Tibial nerve (tissue), 4 donors: Measurements from ENCODE around the gene RNASE7. TPM values are rescaled to one million over a fixed set of nuclear protein-coding genes. Genes with fewer than 3 reads are reported as not detected.

Experiments used
- DNase-seq, 2 donors: peaks; one replicate each; pipeline ENCODE4 v3.0.0-alpha.2; 2019; ENCODE audit warnings: low spot score in 2 of 2
- H3K27ac ChIP-seq, 4 donors: fragments of 200-600 bp; sonication (generic) in 3 of 4; one replicate each; pipeline ENCODE4 v1.5.1; 2017 to 2019; ENCODE audit warnings: mild to moderate bottlenecking in 1 of 4
- H3K27me3 ChIP-seq, 2 donors: fragments of 200-600 bp; sonication (generic) in 1 of 2; one replicate each; pipeline versions ENCODE4 v1.5.1 to v1.6.0; 2017 to 2019
- H3K36me3 ChIP-seq, 3 donors: fragments of 200-600 bp; sonication (generic); one replicate each; pipeline ENCODE4 v1.5.1; 2018 to 2019
- H3K4me1 ChIP-seq, 4 donors: fragments of 200-600 bp; sonication (generic) in 3 of 4; one replicate each; pipeline ENCODE4 v1.5.1; 2017 to 2019
- H3K4me3 ChIP-seq, 4 donors: fragments of 200-600 bp; sonication (generic) in 3 of 4; one replicate each; pipeline ENCODE4 v1.5.1; 2017 to 2019; ENCODE audit warnings: mild to moderate bottlenecking in 1 of 4, moderate library complexity in 1 of 4
- H3K9me3 ChIP-seq, 4 donors: fragments of 200-600 bp; sonication (generic) in 3 of 4; one replicate each; pipeline ENCODE4 v1.5.1; 2017 to 2019
- EP300 ChIP-seq, 2 donors: sonication (generic); formaldehyde crosslinking; IDR thresholded peaks; one replicate each; pipeline ENCODE4 v1.6.1; 2017; ENCODE audit warnings: antibody characterized with exemption in 2 of 2, mild to moderate bottlenecking in 1 of 2
- POLR2A ChIP-seq, 2 donors: fragments of 450-650 bp; IDR thresholded peaks; one replicate each; pipeline ENCODE4 v1.6.1; 2017; ENCODE audit warnings: antibody characterized with exemption in 2 of 2, mild to moderate bottlenecking in 2 of 2, moderate library complexity in 2 of 2
- WGBS, 2 donors: methylation state at CpG; one replicate each; pipeline ENCODE4 v1.1.5; 2018; 5-methylcytosine and 5-hydroxymethylcytosine counted together
- total RNA-seq, 4 donors: library from RNA; depleted of rRNA; stranded (reverse); fragments of >200 nt; gene quantifications; one replicate each; pipeline ENCODE4 v1.1.0, GENCODE V29; 2016
- TF ChIP-seq, protein P1 (sequence below), 5 experiments: fragments of 200-600 bp in 3 of 5; fragments of 450-650 bp in 2 of 5; sonication (generic) in 3 of 5; IDR thresholded peaks; one replicate each; pipeline ENCODE4 v1.5.1; 2016 to 2019; ENCODE audit warnings: antibody characterized with exemption in 5 of 5, mild to moderate bottlenecking in 3 of 5, moderate library complexity in 2 of 5

RNASE7 gene
- total RNA-seq, 4 donors from 2014 or later, result not detected

DNA sequence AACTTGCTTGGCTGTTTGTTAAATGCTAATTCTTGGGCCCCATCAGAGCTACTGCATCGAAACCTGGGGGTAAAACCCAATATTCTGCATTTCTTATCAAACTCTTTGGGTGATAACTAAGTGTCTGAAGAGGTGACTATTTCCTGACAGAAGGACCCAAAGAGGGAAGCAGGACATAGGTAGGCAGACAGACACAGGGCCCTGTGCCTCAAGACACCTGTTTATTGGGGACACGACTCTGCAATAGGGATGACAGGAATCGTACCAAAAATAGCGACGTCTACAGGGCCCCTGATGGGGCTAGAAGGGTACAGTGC lies 47.7 kb downstream of the RNASE7 start:
- 79 to 87% methylated on average over 3 to 5 of the region's 5 CpGs for WGBS, 2 donors
- TF ChIP-seq, protein P1, sequence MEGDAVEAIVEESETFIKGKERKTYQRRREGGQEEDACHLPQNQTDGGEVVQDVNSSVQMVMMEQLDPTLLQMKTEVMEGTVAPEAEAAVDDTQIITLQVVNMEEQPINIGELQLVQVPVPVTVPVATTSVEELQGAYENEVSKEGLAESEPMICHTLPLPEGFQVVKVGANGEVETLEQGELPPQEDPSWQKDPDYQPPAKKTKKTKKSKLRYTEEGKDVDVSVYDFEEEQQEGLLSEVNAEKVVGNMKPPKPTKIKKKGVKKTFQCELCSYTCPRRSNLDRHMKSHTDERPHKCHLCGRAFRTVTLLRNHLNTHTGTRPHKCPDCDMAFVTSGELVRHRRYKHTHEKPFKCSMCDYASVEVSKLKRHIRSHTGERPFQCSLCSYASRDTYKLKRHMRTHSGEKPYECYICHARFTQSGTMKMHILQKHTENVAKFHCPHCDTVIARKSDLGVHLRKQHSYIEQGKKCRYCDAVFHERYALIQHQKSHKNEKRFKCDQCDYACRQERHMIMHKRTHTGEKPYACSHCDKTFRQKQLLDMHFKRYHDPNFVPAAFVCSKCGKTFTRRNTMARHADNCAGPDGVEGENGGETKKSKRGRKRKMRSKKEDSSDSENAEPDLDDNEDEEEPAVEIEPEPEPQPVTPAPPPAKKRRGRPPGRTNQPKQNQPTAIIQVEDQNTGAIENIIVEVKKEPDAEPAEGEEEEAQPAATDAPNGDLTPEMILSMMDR (IDR thresholded peaks at IDR 0.05), result no peak
- TF ChIP-seq POLR2A (IDR thresholded peaks at IDR 0.05) (no peak), EP300 (IDR thresholded peaks at IDR 0.05) (no peak)
- H3K36me3 ChIP-seq, result peaks cover 0 to 82% (median 7%) of the 10 kb centered on the region in 3 donors

GRCh38 chr14:21090194-21090939 lies 48.2 kb downstream of the RNASE7 start:
- Histone ChIP-seq H3K4me3 (no peak overlapping the region), H3K9me3 (no peaks in the 10 kb centered on the region), H3K27me3 (no peaks in the 10 kb centered on the region), H3K4me1 (peaks cover 0 to 62% (median 10%) of the 10 kb centered on the region in 4 donors), H3K36me3 (peaks cover 0 to 77% (median 5%) of the 10 kb centered on the region in 3 donors), H3K27ac (peak overlapping the region in 3 of 4 donors; percentile 13 to 97 (median 89))
- whole genome bisulfite sequencing, 2 donors, result 75 to 76% methylated on average over 28 to 37 of the region's 45 CpGs
- no peak for TF ChIP-seq EP300 (IDR thresholded peaks at IDR 0.05)
- TF ChIP-seq POLR2A (IDR thresholded peaks at IDR 0.05), result no peak
- TF ChIP-seq, protein P1 (IDR thresholded peaks at IDR 0.05), result peak; percentile 43 to 70 (median 55)
- no peak for DNase-seq

More for the DNA sequence above, 47.7 kb downstream of the RNASE7 start:
- peaks cover 0 to 58% (median 10%) of the 10 kb centered on the region in 4 donors for H3K4me1 ChIP-seq
- H3K4me3 ChIP-seq, result no peak overlapping the region
- DNase-seq, result no peak
- peak overlapping the region in 3 of 4 donors; percentile 13 to 97 (median 89) for H3K27ac ChIP-seq
- no peaks in the 10 kb centered on the region for H3K9me3 ChIP-seq
- no peaks in the 10 kb centered on the region for H3K27me3 ChIP-seq

- WGBS, 2 donors, result 78 to 81% methylated on average over 37 to 45 of the region's 45 CpGs
- peaks cover 0 to 70% (median 0%) of the 10 kb centered on the region in 3 donors for H3K36me3 ChIP-seq
- H3K27me3 ChIP-seq, result no peaks in the 10 kb centered on the region
- no peaks in the 10 kb centered on the region for H3K9me3 ChIP-seq
- TF ChIP-seq POLR2A (IDR thresholded peaks at IDR 0.05) (no peak), EP300 (IDR thresholded peaks at IDR 0.05) (no peak)
- TF ChIP-seq, protein P1 (IDR thresholded peaks at IDR 0.05), result no peak
- no peak overlapping the region for H3K4me3 ChIP-seq
- DNase-seq, result no peak
- H3K27ac ChIP-seq, result peak overlapping the region in 2 of 4 donors; percentile 89 to 97
- H3K4me1 ChIP-seq, result peaks cover 0 to 69% (median 12%) of the 10 kb centered on the region in 4 donors
Observed at GRCh38 chr14:21090940-21091663, 48.9 kb downstream of the RNASE7 start.

DNA sequence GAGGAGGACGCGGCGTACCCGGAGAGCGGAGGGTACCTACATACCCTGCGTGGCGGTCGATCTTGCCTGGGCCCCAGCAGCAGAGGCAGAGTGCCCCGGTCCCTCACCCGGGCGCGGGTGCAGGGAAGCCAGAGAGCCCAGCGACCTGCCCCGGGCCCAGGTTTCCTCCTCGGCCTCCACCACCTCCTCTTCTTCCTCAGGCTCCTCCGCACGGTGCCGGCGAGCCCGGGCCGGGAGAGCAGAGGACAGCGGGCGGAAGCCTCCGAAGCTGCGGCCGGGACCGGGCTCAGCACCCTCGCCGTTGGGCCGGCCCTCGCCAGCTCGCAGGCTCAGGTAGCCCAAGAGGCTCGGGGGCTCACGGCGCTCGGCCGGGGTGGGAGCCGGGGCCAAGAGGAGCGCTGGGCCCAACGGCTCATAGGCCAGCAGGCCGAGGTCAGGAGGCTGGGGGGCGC lies 49.7 kb downstream of the RNASE7 start:
- Histone ChIP-seq H3K4me3 (no peak overlapping the region), H3K27ac (peak overlapping the region; percentile 31 to 97 (median 66)), H3K9me3 (no peaks in the 10 kb centered on the region), H3K36me3 (peaks cover 0 to 64% (median 0%) of the 10 kb centered on the region in 3 donors), H3K27me3 (no peaks in the 10 kb centered on the region), H3K4me1 (peaks cover 0 to 76% (median 13%) of the 10 kb centered on the region in 4 donors)
- 78 to 86% methylated on average over 39 to 40 of the region's 42 CpGs for WGBS, 2 donors
- TF ChIP-seq, protein P1 (IDR thresholded peaks at IDR 0.05), result no peak
- TF ChIP-seq EP300 (IDR thresholded peaks at IDR 0.05) (no peak), POLR2A (IDR thresholded peaks at IDR 0.05) (no peak)
- DNase-seq, result no peak
